HL-60 (cell line): Measurements from ENCODE around the gene ABCG1.

ENCODE experiments used
- DNase-seq, 2 experiments: peaks; one replicate each; pipeline ENCODE4 v3.0.0-alpha.2; 2010 to 2020; ENCODE audit warnings: low read depth in 1 of 2, low spot score in 1 of 2
- H3K27ac ChIP-seq: fragments of 250-450 bp; sonication (Bioruptor Pico); replicated peaks from 2 replicates; pipeline ENCODE4 v1.5.1; 2020; ENCODE audit warnings: mild to moderate bottlenecking, moderate library complexity
- H3K27me3 ChIP-seq: fragments of 250-450 bp; sonication (Bioruptor Pico); 2 replicates; pipeline ENCODE4 v1.5.1; 2021; ENCODE audit warnings: mild to moderate bottlenecking, moderate library complexity; ENCODE audit not compliant: insufficient read depth, poor library complexity, severe bottlenecking
- H3K4me3 ChIP-seq: replicated peaks from 2 replicates; pipeline ENCODE4 v1.5.1; 2011; ENCODE audit warnings: mild to moderate bottlenecking, control low read depth, low read length; ENCODE audit not compliant: insufficient read depth
- CTCF ChIP-seq: IDR thresholded peaks from one replicate; pipeline ENCODE4 v1.5.1; 2011; ENCODE audit warnings: low read length, control low read depth, inconsistent platforms; ENCODE audit not compliant: insufficient read depth
- GABPA ChIP-seq: IDR thresholded peaks from 2 replicates; pipeline ENCODE4 v1.6.1; 2012; ENCODE audit warnings: low read depth
- POLR2AphosphoS5 ChIP-seq: IDR thresholded peaks from 2 replicates; pipeline ENCODE4 v1.6.1; 2012; ENCODE audit warnings: low read depth
- REST ChIP-seq: IDR thresholded peaks from 2 replicates; pipeline ENCODE4 v1.6.1; 2012; ENCODE audit warnings: low read depth; ENCODE audit not compliant: insufficient replicate concordance
- SPI1 ChIP-seq: IDR thresholded peaks from 2 replicates; pipeline ENCODE4 v1.6.1; 2012; ENCODE audit warnings: low read depth, mild to moderate bottlenecking, borderline replicate concordance

The ABCG1 gene

GRCh38 chr21:42183374-42184266, 35.3 kb upstream of the ABCG1 start:
- Histone ChIP-seq H3K27ac (no peak overlapping the region), H3K4me3 (no peak overlapping the region), H3K27me3 (no peaks in the 10 kb centered on the region)
- TF ChIP-seq REST = no peak
- no peak for TF ChIP-seq GABPA
- TF ChIP-seq POLR2AphosphoS5 = no peak
- no peak for TF ChIP-seq SPI1
- no peak for TF ChIP-seq CTCF
- no peak for DNase-seq

- DNase-seq = no peak
- H3K27me3 ChIP-seq = no peaks in the 10 kb centered on the region
- no peak for TF ChIP-seq REST
- TF ChIP-seq SPI1 = no peak
- TF ChIP-seq CTCF = no peak
- TF ChIP-seq POLR2AphosphoS5 = no peak
- no peak for TF ChIP-seq GABPA
- no peak overlapping the region for H3K27ac ChIP-seq
- no peak overlapping the region for H3K4me3 ChIP-seq
Measured at GRCh38 chr21:42186591-42186990, 32.3 kb upstream of the ABCG1 start.

- no peak for TF ChIP-seq REST
- TF ChIP-seq POLR2AphosphoS5 = peak; percentile 72
- TF ChIP-seq SPI1 = peak; percentile 67; the same call in 1 of the 2 replicates
- DNase-seq = peak in 1 of 2 experiments; percentile 84
- Histone ChIP-seq H3K27ac (peak overlapping the region; percentile 83), H3K27me3 (no peaks in the 10 kb centered on the region), H3K4me3 (no peak overlapping the region)
Measured at GRCh38 chr21:42187976-42188653, 30.8 kb upstream of the ABCG1 start.
